ENCODE data around the gene ABCA12. TPM values are rescaled to one million over a fixed set of nuclear protein-coding genes. Genes with fewer than 3 reads are reported as not detected.

The ABCA12 gene
- under 1 TPM in 3 of 6 donors, not detected in 3; 0.03 TPM for total RNA-seq
- not detected for polyA plus RNA-seq

DNA sequence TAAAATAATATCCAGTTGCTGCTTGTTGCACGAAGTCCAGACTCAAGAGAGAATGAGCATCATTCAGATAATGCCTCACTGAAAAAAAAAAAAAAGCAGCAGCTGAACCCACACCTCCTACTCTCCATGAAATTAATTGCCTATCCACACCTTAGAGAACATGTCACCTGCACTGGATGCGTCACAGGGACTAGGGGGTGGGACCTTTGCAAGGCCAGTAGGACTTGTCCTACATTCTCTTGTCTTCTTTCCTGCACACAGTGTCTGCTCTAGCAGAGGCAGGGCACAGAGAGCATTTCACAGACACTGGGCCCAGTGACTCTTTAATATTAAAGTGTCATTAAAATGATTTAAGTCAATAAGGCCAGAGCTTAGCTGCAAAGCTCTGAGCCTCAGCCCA, at the start of gene ABCA12:
TSS of gene ABCA12 (minus strand) at position 148 of the 400 bp plus-strand sequence. CDS start 418 bp downstream, outside the sequence.
- ATAC-seq (no peak), FAIRE-seq (no peak), DNase-seq (no peak)
- H3K27me3 ChIP-seq = no peaks in the 10 kb centered on the region
- no peak for TF ChIP-seq CTCF (IDR thresholded peaks at IDR 0.05)
- intact Hi-C loops (cut with DNase I) = no loop called here
- H3K27ac ChIP-seq = no peak within 1 kb of the TSS
- H3K36me3 ChIP-seq = no peaks in the 10 kb centered on the region
- no peak within 1 kb of the TSS for H3K4me3 ChIP-seq
- H3K9me3 ChIP-seq = no peaks in the 10 kb centered on the region
- 40 to 46% methylated on average over 2 of the region's 2 CpGs for WGBS, 2 donors
- no peaks in the 10 kb centered on the region for H3K4me1 ChIP-seq

DNA sequence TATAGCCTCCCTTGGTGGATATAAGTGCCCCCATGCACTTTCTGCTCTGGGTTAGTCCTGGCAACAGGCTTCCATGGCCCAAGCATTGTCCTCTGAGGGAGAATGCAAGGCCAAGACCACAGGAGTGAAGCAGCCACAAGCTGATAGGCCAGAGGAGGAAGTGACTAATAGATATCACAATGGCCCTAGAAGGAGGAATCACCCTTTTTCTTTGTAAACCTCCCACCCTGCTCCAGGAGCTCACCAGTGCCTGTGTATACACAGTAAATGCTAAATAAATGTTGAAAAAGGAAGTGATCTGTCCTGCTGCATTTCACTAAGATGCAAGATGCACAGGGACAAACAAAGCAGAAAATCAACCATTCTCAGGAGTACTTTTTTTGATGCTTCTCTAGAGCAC, 49.7 kb upstream of the ABCA12 start:
- no peak for TF ChIP-seq CTCF (IDR thresholded peaks at IDR 0.05)
- no peaks in the 10 kb centered on the region for H3K36me3 ChIP-seq
- H3K27me3 ChIP-seq = no peaks in the 10 kb centered on the region
- FAIRE-seq (no peak), ATAC-seq (no peak), DNase-seq (no peak)
- no peak overlapping the region for H3K4me3 ChIP-seq
- H3K4me1 ChIP-seq = no peaks in the 10 kb centered on the region
- no peak overlapping the region for H3K27ac ChIP-seq
- no peaks in the 10 kb centered on the region for H3K9me3 ChIP-seq
- intact Hi-C loops (cut with DNase I) = no loop called here

DNA sequence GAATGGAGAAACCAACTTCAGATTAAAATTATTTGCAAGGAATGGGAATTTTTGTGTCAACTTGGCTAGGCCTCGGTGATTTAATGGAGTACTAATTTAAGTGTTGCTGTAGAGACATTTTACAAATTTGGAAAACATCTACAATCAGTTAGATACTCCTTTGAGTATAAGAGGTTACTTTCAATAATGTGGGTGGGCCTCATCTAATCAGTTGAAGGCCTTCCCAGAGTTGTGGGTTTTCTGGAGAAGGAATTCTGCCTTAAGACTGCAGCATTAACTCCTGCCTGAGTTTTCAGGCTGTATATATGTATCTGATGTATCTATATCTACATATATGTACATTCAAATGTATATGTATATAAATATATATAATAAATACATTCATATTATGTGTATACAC, 47.6 kb upstream of the ABCA12 start:
- H3K36me3 ChIP-seq = no peaks in the 10 kb centered on the region
- TF ChIP-seq CTCF (IDR thresholded peaks at IDR 0.05) = no peak
- 38 to 68% methylated on average over 1 of the region's 1 CpG for WGBS, 2 donors
- no peak overlapping the region for H3K4me3 ChIP-seq
- intact Hi-C loops (cut with DNase I) = no loop called here
- DNase-seq (no peak), FAIRE-seq (no peak), ATAC-seq (no peak)
- no peaks in the 10 kb centered on the region for H3K4me1 ChIP-seq
- no peaks in the 10 kb centered on the region for H3K9me3 ChIP-seq
- H3K27ac ChIP-seq = no peak overlapping the region
- H3K27me3 ChIP-seq = no peaks in the 10 kb centered on the region

GRCh38 chr2:215178121-215178520, 39.7 kb upstream of the ABCA12 start:
- no peak for DNase-seq
- no peaks in the 10 kb centered on the region for H3K9me3 ChIP-seq
- no peaks in the 10 kb centered on the region for H3K4me1 ChIP-seq
- intact Hi-C loops (cut with DNase I) = no loop called here
- no peak for ATAC-seq
- no peak for FAIRE-seq
- no peak overlapping the region for H3K4me3 ChIP-seq
- no peak overlapping the region for H3K27ac ChIP-seq
- H3K27me3 ChIP-seq = no peaks in the 10 kb centered on the region
- TF ChIP-seq CTCF (IDR thresholded peaks at IDR 0.05) = no peak
- WGBS, 2 donors = 68 to 72% methylated on average over 4 of the region's 4 CpGs
- H3K36me3 ChIP-seq = no peaks in the 10 kb centered on the region

DNA sequence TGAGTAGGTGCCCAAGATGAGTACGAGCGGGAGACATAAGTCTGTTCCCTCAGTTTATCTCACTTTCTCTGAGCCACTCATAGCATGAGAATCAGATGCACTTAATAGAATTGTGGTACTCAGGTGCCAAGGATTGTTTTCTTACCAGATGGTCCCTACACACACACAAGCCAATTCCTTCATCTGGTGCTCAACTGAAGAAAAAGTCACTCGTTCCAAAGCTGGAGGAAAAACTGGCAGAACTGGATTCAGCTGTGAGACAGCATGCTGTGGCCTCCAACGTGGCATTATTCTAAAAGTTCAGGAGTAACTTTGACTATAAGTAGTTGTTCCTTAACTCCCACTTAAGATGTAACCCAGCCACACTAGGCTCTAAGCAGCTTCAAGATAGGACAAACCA, 33.4 kb upstream of the ABCA12 start:
- H3K4me1 ChIP-seq = no peaks in the 10 kb centered on the region
- intact Hi-C loops (cut with DNase I) = no loop called here
- no peak for TF ChIP-seq CTCF (IDR thresholded peaks at IDR 0.05)
- H3K27me3 ChIP-seq = no peaks in the 10 kb centered on the region
- H3K27ac ChIP-seq = no peak overlapping the region
- H3K4me3 ChIP-seq = no peak overlapping the region
- 52 to 53% methylated on average over 4 of the region's 4 CpGs for WGBS, 2 donors
- DNase-seq (no peak), FAIRE-seq (no peak), ATAC-seq (no peak)
- H3K9me3 ChIP-seq = no peaks in the 10 kb centered on the region
- no peaks in the 10 kb centered on the region for H3K36me3 ChIP-seq

Measured in pancreas (tissue), 10 donors.